GM12878 (cell line): ENCODE data around the gene KCND2.

Source experiments
- BACH1 ChIP-seq: fragments of 450-650 bp; IDR thresholded peaks from 2 replicates; pipeline ENCODE4 v1.6.1; 2017; ENCODE audit warnings: mild to moderate bottlenecking, borderline replicate concordance
- CTCF ChIP-seq, 3 experiments: IDR thresholded peaks in 2 of 3; conservative IDR thresholded peaks in 1 of 3; 2 replicates each; pipeline ENCODE4 v1.5.1; 2011; ENCODE audit warnings: low read depth in 3 of 3, low read length in 3 of 3, mild to moderate bottlenecking in 3 of 3, control low read depth in 2 of 3, moderate library complexity in 2 of 3, inconsistent platforms in 1 of 3, mixed read lengths in 1 of 3; ENCODE audit not compliant: control insufficient read depth in 2 of 3, insufficient read depth in 1 of 3; ENCODE audit errors: extremely low read depth in 1 of 3
- EGR1 ChIP-seq, 2 experiments: IDR thresholded peaks; 1 replicate in 1 of 2; 2 replicates in 1 of 2; pipeline ENCODE4 v1.6.1; 2011 to 2012; ENCODE audit warnings: low read depth in 2 of 2, low read length in 2 of 2, borderline replicate concordance in 1 of 2, mild to moderate bottlenecking in 1 of 2, moderate library complexity in 1 of 2
- SP1 ChIP-seq: IDR thresholded peaks from one replicate; pipeline ENCODE4 v1.6.1; 2011; ENCODE audit warnings: low read depth, low read length
- ZNF274 ChIP-seq: IDR thresholded peaks from one replicate; pipeline ENCODE4 v1.8.0; 2011; ENCODE audit not compliant: insufficient read length, insufficient read depth

GRCh38 chr7:120400806-120401455 is 128.0 kb downstream of the KCND2 start:
- no peak for TF ChIP-seq ZNF274
- TF ChIP-seq EGR1 (IDR thresholded peaks at IDR 0.05; ENCODE audit: borderline replicate concordance in 1 of 2, low read depth in 2 of 2, low read length in 2 of 2) = no peak
- no peak for TF ChIP-seq CTCF (IDR thresholded peaks at IDR 0.05 in 2 of 3, conservative IDR thresholded peaks at IDR 0.05 in 1 of 3; ENCODE audit: control insufficient read depth in 2 of 3, extremely low read depth in 1 of 3, insufficient read depth in 1 of 3, low read depth in 3 of 3, low read length in 3 of 3)
- TF ChIP-seq BACH1 = peak; percentile 20; the same call in 1 of the 2 replicates
- TF ChIP-seq SP1 = no peak
